K562 (cell line): ENCODE data around the gene MAPK8IP2. TPM values are rescaled to one million over a fixed set of nuclear protein-coding genes. Genes with fewer than 3 reads are reported as not detected.

Experiments used
- ATAC-seq: fragments of 200-7000 bp; cut with Tn5 transposase; 3 replicates; pipeline ENCODE4 v1.9.1; 2020; ENCODE audit warnings: moderate library complexity
- BruUV-seq: library from RNA; stranded (reverse); fragments of 400-500 nt; replicated peaks from 2 replicates; lab custom pipeline; 2021; lab: Mats Ljungman, UMichigan
- CTCF ChIA-PET: fragments of 300-600 bp; formaldehyde crosslinking; extraction: SDS; loops from one replicate; lab custom pipeline; 2021; ENCODE audit warnings: low intra/inter-chr PET ratio; lab: Yijun Ruan, JAX
- POLR2A ChIA-PET: fragments of 300-600, 350-650 bp; sonication (Branson Sonifier 250); formaldehyde crosslinking; extraction: SDS; loops from one replicate; lab custom pipeline; 2021; ENCODE audit warnings: antibody characterized with exemption, inconsistent platforms; lab: Yijun Ruan, JAX
- DNase-seq, 4 experiments: peaks; one replicate each; pipeline versions ENCODE4 v3.0.0 to v3.0.0-alpha.2; 2011 to 2018; ENCODE audit warnings: low spot score in 3 of 4, mixed read lengths in 3 of 4; ENCODE audit errors: extremely low read depth in 1 of 4
- FAIRE-seq: peaks from 2 replicates; lab custom pipeline; 2011; peaks lifted over from hg19 to GRCh38; lab: Jason Lieb, UNC
- H2AFZ ChIP-seq: 2 replicates; pipeline ENCODE4 v1.6.0; 2011; ENCODE audit warnings: low read depth, low read length, control low read depth, inconsistent platforms
- H3K27ac ChIP-seq: fragments of 200-600 bp; 3 replicates; pipeline ENCODE4 v1.8.0; 2011; ENCODE audit warnings: low read depth, mild to moderate bottlenecking, control low read depth, inconsistent platforms, low read length, moderate library complexity, mixed read lengths; ENCODE audit errors: extremely low read depth
- H3K27me3 ChIP-seq, 2 experiments: fragments of 300-600 bp in 1 of 2; 2 replicates in 1 of 2; 3 replicates in 1 of 2; pipeline versions ENCODE4 v1.6.0 to v1.8.0; 2011; ENCODE audit warnings: inconsistent platforms in 2 of 2, low read length in 2 of 2, mild to moderate bottlenecking in 1 of 2, mixed read lengths in 1 of 2, moderate library complexity in 1 of 2; ENCODE audit not compliant: control insufficient read depth in 2 of 2, insufficient read depth in 2 of 2
- H3K36me3 ChIP-seq: fragments of 300-600 bp; 3 replicates; pipeline ENCODE4 v1.8.0; 2011; ENCODE audit warnings: mild to moderate bottlenecking, low read length, inconsistent platforms; ENCODE audit not compliant: control insufficient read depth, insufficient read depth
- H3K4me1 ChIP-seq, 2 experiments: fragments of 200-600 bp in 1 of 2; replicated peaks in 1 of 2; 2 replicates in 1 of 2; 3 replicates in 1 of 2; pipeline versions ENCODE4 v1.5.1 to v1.8.0; 2011; ENCODE audit warnings: inconsistent platforms in 2 of 2, low read length in 2 of 2, mild to moderate bottlenecking in 1 of 2, mixed read lengths in 1 of 2, moderate library complexity in 1 of 2; ENCODE audit not compliant: control insufficient read depth in 2 of 2, insufficient read depth in 2 of 2
- H3K4me2 ChIP-seq: 2 replicates; pipeline ENCODE4 v1.6.1; 2011; ENCODE audit warnings: low read length, control low read depth, inconsistent platforms, mixed read lengths; ENCODE audit not compliant: insufficient read depth
- H3K4me3 ChIP-seq: fragments of 200-600 bp; sonication (generic), shearing (Covaris generic); 2 replicates; pipeline ENCODE4 v1.5.1; 2016; ENCODE audit warnings: control low read depth, inconsistent platforms
- H3K79me2 ChIP-seq: fragments of 200-600 bp; 3 replicates; pipeline ENCODE4 v1.8.0; 2011; ENCODE audit warnings: low read length, inconsistent platforms; ENCODE audit not compliant: control insufficient read depth, insufficient read depth
- H3K9ac ChIP-seq, 2 experiments: 2 replicates each; pipeline versions ENCODE4 v1.6.0 to v1.6.1; 2011; ENCODE audit warnings: low read depth in 2 of 2, low read length in 2 of 2, control low read depth in 1 of 2, inconsistent platforms in 1 of 2, mild to moderate bottlenecking in 1 of 2, mixed read lengths in 1 of 2; ENCODE audit not compliant: insufficient read depth in 1 of 2
- H3K9me1 ChIP-seq: one replicate; pipeline ENCODE4 v1.6.0; 2011; ENCODE audit warnings: inconsistent platforms, mild to moderate bottlenecking, low read length, moderate library complexity; ENCODE audit not compliant: control insufficient read depth, insufficient read depth
- H3K9me3 ChIP-seq: replicated peaks from 2 replicates; pipeline ENCODE4 v1.5.1; 2011; ENCODE audit warnings: low read depth, low read length, inconsistent platforms; ENCODE audit not compliant: control insufficient read depth, insufficient read depth
- H4K20me1 ChIP-seq: replicated peaks from 2 replicates; pipeline ENCODE4 v1.6.1; 2011; ENCODE audit warnings: low read length, inconsistent platforms, mixed read lengths; ENCODE audit not compliant: control insufficient read depth, insufficient read depth
- ATF3 ChIP-seq, 2 experiments: fragments of 450-650 bp in 1 of 2; sonication (generic) in 1 of 2; formaldehyde crosslinking in 1 of 2; IDR thresholded peaks in 1 of 2; conservative IDR thresholded peaks in 1 of 2; 2 replicates each; pipeline versions ENCODE4 v1.6.1 to v1.8.1; 2016 to 2023; ENCODE audit warnings: mild to moderate bottlenecking in 2 of 2, moderate library complexity in 2 of 2, inconsistent platforms in 1 of 2, missing genetic modification reagents in 1 of 2
- CHCHD3 ChIP-seq: fragments of 250-450 bp; sonication (Bioruptor Pico); IDR thresholded peaks from 2 replicates; pipeline ENCODE4 v2.1.2; 2022; ENCODE audit warnings: mild to moderate bottlenecking
- CREBBP ChIP-seq: IDR thresholded peaks from one replicate; pipeline ENCODE4 v1.6.1; 2012; ENCODE audit warnings: low read depth, mild to moderate bottlenecking, control low read depth, inconsistent platforms, low read length
- CTCF ChIP-seq, 3 experiments: IDR thresholded peaks in 2 of 3; conservative IDR thresholded peaks in 1 of 3; 2 replicates each; pipeline ENCODE4 v1.5.1; 2011 to 2012; ENCODE audit warnings: low read length in 3 of 3, mild to moderate bottlenecking in 3 of 3, control low read depth in 2 of 3, improper control_type of control experiment in 1 of 3, inconsistent platforms in 1 of 3, low read depth in 1 of 3, mixed read lengths in 1 of 3, moderate library complexity in 1 of 3; ENCODE audit not compliant: insufficient read depth in 2 of 3
- ELF1 ChIP-seq: fragments of 200-800 bp; sonication (Bioruptor generic); IDR thresholded peaks from 2 replicates; pipeline ENCODE4 v1.6.1; 2016; ENCODE audit warnings: missing genetic modification characterization, missing compliant biosample characterization
- NRF1 ChIP-seq, 2 experiments: fragments of 450-650 bp; IDR thresholded peaks in 1 of 2; conservative IDR thresholded peaks in 1 of 2; 2 replicates each; pipeline ENCODE4 v1.6.1; 2014; ENCODE audit warnings: mild to moderate bottlenecking in 2 of 2
- TEAD4 ChIP-seq, 2 experiments: sonication (generic) in 1 of 2; formaldehyde crosslinking in 1 of 2; IDR thresholded peaks; 2 replicates each; pipeline versions ENCODE4 v1.6.1 to v1.8.0; 2012 to 2022; ENCODE audit warnings: borderline replicate concordance in 1 of 2, inconsistent platforms in 1 of 2, low read length in 1 of 2, mild to moderate bottlenecking in 1 of 2, missing genetic modification reagents in 1 of 2
- TRIM25 ChIP-seq: fragments of 450-650 bp; IDR thresholded peaks from 2 replicates; pipeline ENCODE4 v1.7.0; 2016; ENCODE audit warnings: borderline replicate concordance
- ZBTB26 ChIP-seq: fragments of 450-650 bp; formaldehyde crosslinking; IDR thresholded peaks from 2 replicates; pipeline ENCODE4 v1.4.0; 2022; ENCODE audit warnings: missing genetic modification characterization
- ZNF324 ChIP-seq: fragments of 250-450 bp; sonication (Bioruptor Pico); IDR thresholded peaks from 2 replicates; pipeline ENCODE4 v1.4.0; 2020; ENCODE audit warnings: mild to moderate bottlenecking
- ZNF644 ChIP-seq: fragments of 200-800 bp; sonication (Bioruptor generic); IDR thresholded peaks from 2 replicates; pipeline ENCODE4 v1.6.1; 2016; ENCODE audit warnings: low read depth, missing genetic modification characterization, missing compliant biosample characterization
- ZNF766 ChIP-seq: fragments of 200-800 bp; sonication (Bioruptor generic); conservative IDR thresholded peaks from 2 replicates; pipeline ENCODE4 v1.6.1; 2016; ENCODE audit warnings: missing genetic modification characterization, missing compliant biosample characterization
- WGBS: fragments of 100-300 bp; shearing (Covaris generic); methylation state at CpG from one replicate; pipeline ENCODE4 v1.1.6; 2016; ENCODE audit warnings: low coverage, mixed read lengths; ENCODE audit not compliant: insufficient coverage; ENCODE audit errors: missing lambda C conversion rate; 5-methylcytosine and 5-hydroxymethylcytosine counted together
- in situ Hi-C: fragments of 300-500 bp; cut with MboI; formaldehyde crosslinking; loops from 4 replicates; pipeline ENCODE4 v1.15.0; 2018; ENCODE audit warnings: inconsistent platforms, mixed read lengths
- intact Hi-C: fragments of 100-400 bp; cut with micrococcal nuclease; formaldehyde crosslinking; loops from 2 replicates; pipeline ENCODE4 v1.14.2; 2022
- polyA plus RNA-seq, 8 experiments: library from polyadenylated mRNA; depleted of rRNA in 4 of 8; stranded (reverse) in 5 of 8; unstranded in 3 of 8; fragments of >200 nt; fragmentation: Nextera tagmentation in 2 of 8; fragmentation: Illumina TruSeq in 1 of 8; extraction: Ambion mirVana in 2 of 8; extraction: Trizol in 1 of 8; gene quantifications; 2 replicates each; pipeline versions ENCODE4 v1.2.1 to v1.2.3, GENCODE V29; 2011 to 2014; ENCODE audit warnings: inconsistent platforms in 1 of 8, missing spikeins in 1 of 8
- total RNA-seq, 7 experiments: library from RNA; depleted of rRNA in 6 of 7; stranded (reverse); fragments of >200 nt in 6 of 7; fragmentation: Illumina TruSeq in 2 of 7; extraction: Trizol in 2 of 7; gene quantifications; 2 replicates each; pipeline versions ENCODE4 v1.2.1 to v1.2.3, GENCODE V29; 2011 to 2021; ENCODE audit warnings: low replicate concordance in 1 of 7

MAPK8IP2 gene
- total and polyA plus RNA-seq, 9 of the 15 experiments (the other 6 are each of a cell fraction or from before 2014, with no cell fraction given), result 0.01 to 0.47 (median 0.07) TPM; not detected in 2

- TF ChIP-seq ZNF766, result no peak
- no peak for TF ChIP-seq ZNF324
- TF ChIP-seq CHCHD3 (CRISPR knock-in tag), result no peak
- no peak for TF ChIP-seq NRF1 (conservative IDR thresholded peaks at IDR 0.05 in 1 of 2, IDR thresholded peaks at IDR 0.05 in 1 of 2)
- TF ChIP-seq ZNF644 (tag), result no peak
Measured at GRCh38 chr22:50577987-50578775, 22.4 kb upstream of the MAPK8IP2 start, which contains the start of gene CPT1B (continued).

- H3K79me2 ChIP-seq, result peaks cover 6% of the 10 kb centered on the region; the same call in 2 of the 3 replicates
- H3K9me1 ChIP-seq, result no peaks in the 10 kb centered on the region
- H3K9me3 ChIP-seq, result no peaks in the 10 kb centered on the region
- no peak overlapping the region for H2AFZ ChIP-seq
- FAIRE-seq (no peak), ATAC-seq (no peak), DNase-seq (no peak)
- no peaks in the 10 kb centered on the region; the same call in 2 of the 3 replicates for H3K36me3 ChIP-seq
- 75% methylated on average over 5 of the region's 8 CpGs for WGBS
- no peak overlapping the region for H3K4me3 ChIP-seq
- H3K4me1 ChIP-seq, result peaks cover 7 to 31% of the 10 kb centered on the region in 2 experiments; a peak in 3 of 5 replicates
- no TSS peak for BruUV-seq
- H3K9ac ChIP-seq, result no peak overlapping the region; a peak in 1 of 4 replicates
- intact Hi-C loops (no loop called here), in situ Hi-C loops (loop anchor here (5.0 kb wide), 1 partner anchor 33 kb away; no protein-coding TSS in a partner anchor)
- H3K4me2 ChIP-seq, result no peak overlapping the region
- H3K27ac ChIP-seq, result no peak overlapping the region
- POLR2A ChIA-PET, result interaction anchor here (0.6 to 2.0 kb wide), 4 partner anchors 13 to 145 kb away, joined by 3 to 4 read pairs (median 3); partner anchors contain the start of gene SYCE3
- no peaks in the 10 kb centered on the region for H3K27me3 ChIP-seq
- no peaks in the 10 kb centered on the region for H4K20me1 ChIP-seq
- CTCF ChIA-PET, result no interaction called here
- TF ChIP-seq TRIM25 (no peak), CREBBP (no peak), TEAD4 (IDR thresholded peaks at IDR 0.05; ENCODE audit: low read length) (no peak), TEAD4 (CRISPR knock-in tag; IDR thresholded peaks at IDR 0.05; ENCODE audit: borderline replicate concordance) (no peak), CTCF (IDR thresholded peaks at IDR 0.05 in 2 of 3, conservative IDR thresholded peaks at IDR 0.05 in 1 of 3; ENCODE audit: insufficient read depth in 2 of 3, low read depth in 1 of 3, low read length in 3 of 3) (no peak), ZBTB26 (CRISPR knock-in tag) (no peak), ELF1 (no peak), ATF3 (IDR thresholded peaks at IDR 0.05) (no peak), ATF3 (CRISPR knock-in tag; conservative IDR thresholded peaks at IDR 0.05) (no peak)
Measured at GRCh38 chr22:50578776-50579310, 21.8 kb upstream of the MAPK8IP2 start.
